ENCODE data around the gene CXADR. TPM values are rescaled to one million over a fixed set of nuclear protein-coding genes. Genes with fewer than 3 reads are reported as not detected.
A peak's percentile ranks its signal among the peaks of the same experiment; 100 is the strongest.

CXADR gene
- total RNA-seq, 4 donors from 2014 or later = 39.9 to 75.4 (median 62.9) TPM

GRCh38 chr21:17613242-17613676, 100.4 kb downstream of the CXADR start:
- TF ChIP-seq POLR2A (IDR thresholded peaks at IDR 0.05) (no peak), CTCF (IDR thresholded peaks at IDR 0.05) (peak in 2 of 6 experiments; percentile 2 to 25)
- 15 to 26% methylated on average over 14 to 16 of the region's 16 CpGs for WGBS, 2 donors
- Histone ChIP-seq H3K4me3 (replicated peaks in 1 of 3) (peak overlapping the region; percentile 57 to 94 (median 89)), H3K36me3 (no peaks in the 10 kb centered on the region), H3K4me1 (peaks cover 16% of the 10 kb centered on the region in 2 donors), H3K27me3 (no peaks in the 10 kb centered on the region), H3K9me3 (no peaks in the 10 kb centered on the region), H3K27ac (peak overlapping the region; percentile 95 to 97 (median 96))
- DNase-seq = peak; percentile 77
- intact Hi-C loops (cut with DNase I) = no loop called here

GRCh38 chr21:17616831-17617230, 104.0 kb downstream of the CXADR start:
- whole genome bisulfite sequencing, 2 donors = 90 to 96% methylated on average over 1 of the region's 1 CpG
- no peaks in the 10 kb centered on the region for H3K36me3 ChIP-seq
- H3K4me3 ChIP-seq (replicated peaks in 1 of 3) = no peak overlapping the region
- H3K9me3 ChIP-seq = no peaks in the 10 kb centered on the region
- intact Hi-C loops (cut with DNase I) = no loop called here
- no peak for TF ChIP-seq POLR2A (IDR thresholded peaks at IDR 0.05)
- TF ChIP-seq CTCF (IDR thresholded peaks at IDR 0.05) = no peak
- no peak for DNase-seq
- no peaks in the 10 kb centered on the region for H3K27me3 ChIP-seq
- peaks cover 4 to 5% of the 10 kb centered on the region in 2 donors for H3K4me1 ChIP-seq
- H3K27ac ChIP-seq = no peak overlapping the region

- H3K4me3 ChIP-seq (replicated peaks in 1 of 3) = no peak overlapping the region
- no peak for DNase-seq
- no peaks in the 10 kb centered on the region for H3K36me3 ChIP-seq
- no peaks in the 10 kb centered on the region for H3K27me3 ChIP-seq
- no peaks in the 10 kb centered on the region for H3K4me1 ChIP-seq
- intact Hi-C loops (cut with DNase I) = no loop called here
- H3K9me3 ChIP-seq = no peaks in the 10 kb centered on the region
- 83 to 92% methylated on average over 2 of the region's 2 CpGs for WGBS, 2 donors
- TF ChIP-seq CTCF (IDR thresholded peaks at IDR 0.05) (no peak), POLR2A (IDR thresholded peaks at IDR 0.05) (no peak)
- H3K27ac ChIP-seq = no peak overlapping the region
These were observed 109.2 kb downstream of the CXADR start for GRCh38 chr21:17622018-17622417.

GRCh38 chr21:17631195-17631594, 118.4 kb downstream of the CXADR start:
- peak; percentile 23 to 40 for DNase-seq
- intact Hi-C loops (cut with DNase I) = no loop called here
- Histone ChIP-seq H3K4me3 (replicated peaks in 1 of 3) (no peak overlapping the region), H3K27me3 (no peaks in the 10 kb centered on the region), H3K4me1 (peaks cover 8 to 9% of the 10 kb centered on the region in 2 donors), H3K27ac (peak overlapping the region in 2 of 3 donors; percentile 31 to 46), H3K36me3 (no peaks in the 10 kb centered on the region), H3K9me3 (no peaks in the 10 kb centered on the region)
- TF ChIP-seq CTCF (IDR thresholded peaks at IDR 0.05) (no peak), POLR2A (IDR thresholded peaks at IDR 0.05) (no peak)
- 23 to 29% methylated on average over 4 of the region's 4 CpGs for WGBS, 2 donors

GRCh38 chr21:17636711-17637110, 123.9 kb downstream of the CXADR start:
- Histone ChIP-seq H3K36me3 (no peaks in the 10 kb centered on the region), H3K27ac (no peak overlapping the region), H3K4me3 (replicated peaks in 1 of 3) (no peak overlapping the region), H3K27me3 (no peaks in the 10 kb centered on the region), H3K9me3 (no peaks in the 10 kb centered on the region), H3K4me1 (peaks cover 5% of the 10 kb centered on the region in 2 donors)
- intact Hi-C loops (cut with DNase I) = no loop called here
- TF ChIP-seq POLR2A (IDR thresholded peaks at IDR 0.05) = no peak
- 69 to 92% methylated on average over 4 of the region's 4 CpGs for WGBS, 2 donors
- DNase-seq = no peak

GRCh38 chr21:17640821-17641220, 128.0 kb downstream of the CXADR start:
- H3K27me3 ChIP-seq = no peaks in the 10 kb centered on the region
- no peaks in the 10 kb centered on the region for H3K36me3 ChIP-seq
- no peak overlapping the region for H3K27ac ChIP-seq
- H3K4me1 ChIP-seq = no peaks in the 10 kb centered on the region
- H3K9me3 ChIP-seq = no peaks in the 10 kb centered on the region
- no peak for DNase-seq
- WGBS, 2 donors = 89 to 94% methylated on average over 2 of the region's 2 CpGs
- intact Hi-C loops (cut with DNase I) = no loop called here
- no peak overlapping the region for H3K4me3 ChIP-seq (replicated peaks in 1 of 3)
- TF ChIP-seq CTCF (IDR thresholded peaks at IDR 0.05) (no peak), POLR2A (IDR thresholded peaks at IDR 0.05) (no peak)

All from thyroid gland (tissue), 4 donors.